Fibroblast of lung (primary cell): ENCODE data around the gene DCK. TPM values are rescaled to one million over a fixed set of nuclear protein-coding genes. Genes with fewer than 3 reads are reported as not detected.
"Not testable (repeated sequence)": the region's sequence is repeated elsewhere in the genome, so short reads cannot be mapped to it uniquely, and the experiment has no call there.

Source experiments
- DNase-seq, 2 donors: peaks; one replicate each; pipeline versions ENCODE4 v3.0.0 to v3.0.0-alpha.2; 2010; ENCODE audit warnings: low read depth in 2 of 2
- H2AFZ ChIP-seq: 2 replicates; pipeline ENCODE4 v1.5.1; 2012; ENCODE audit warnings: low read length, control low read depth, inconsistent platforms
- H3K27ac ChIP-seq: 2 replicates; pipeline ENCODE4 v1.5.1; 2011; ENCODE audit warnings: low read length, control low read depth; ENCODE audit not compliant: insufficient read depth
- H3K27me3 ChIP-seq: 2 replicates; pipeline ENCODE4 v1.5.1; 2011; ENCODE audit warnings: mild to moderate bottlenecking, low read length; ENCODE audit not compliant: control insufficient read depth, insufficient read depth
- H3K36me3 ChIP-seq: 2 replicates; pipeline ENCODE4 v1.5.1; 2011; ENCODE audit warnings: low read length; ENCODE audit not compliant: control insufficient read depth, insufficient read depth
- H3K4me1 ChIP-seq: 2 replicates; pipeline ENCODE4 v1.5.1; 2011; ENCODE audit warnings: low read length; ENCODE audit not compliant: control insufficient read depth, insufficient read depth; ENCODE audit errors: extremely low read depth
- H3K4me2 ChIP-seq: 2 replicates; pipeline ENCODE4 v1.5.1; 2011; ENCODE audit warnings: low read length, control low read depth; ENCODE audit not compliant: insufficient read depth; ENCODE audit errors: extremely low read depth
- H3K4me3 ChIP-seq, 4 experiments: fragments of 200-600 bp in 1 of 4; sonication (generic) in 1 of 4; replicated peaks in 1 of 4; 2 replicates each; pipeline ENCODE4 v1.5.1; 2011 to 2016; ENCODE audit warnings: low read length in 4 of 4, low read depth in 3 of 4, mild to moderate bottlenecking in 3 of 4, control low read depth in 2 of 4, inconsistent platforms in 1 of 4, mixed read lengths in 1 of 4; ENCODE audit not compliant: insufficient read depth in 1 of 4; ENCODE audit errors: control extremely low read depth in 1 of 4
- H3K79me2 ChIP-seq: 2 replicates; pipeline ENCODE4 v1.5.1; 2012; ENCODE audit warnings: mild to moderate bottlenecking, low read length, inconsistent platforms; ENCODE audit not compliant: control insufficient read depth, insufficient read depth
- H3K9ac ChIP-seq: 2 replicates; pipeline ENCODE4 v1.5.1; 2011; ENCODE audit warnings: mild to moderate bottlenecking, low read length, control low read depth; ENCODE audit not compliant: insufficient read depth
- H3K9me3 ChIP-seq: 2 replicates; pipeline ENCODE4 v1.5.1; 2012; ENCODE audit warnings: low read depth, low read length; ENCODE audit not compliant: control insufficient read depth, insufficient read depth
- H4K20me1 ChIP-seq: 2 replicates; pipeline ENCODE4 v1.5.1; 2011; ENCODE audit warnings: low read length; ENCODE audit not compliant: control insufficient read depth, insufficient read depth; ENCODE audit errors: extremely low read depth
- CTCF ChIP-seq, 2 donors: IDR thresholded peaks in 1 of 2; conservative IDR thresholded peaks in 1 of 2; 1 replicate in 1 of 2; 2 replicates in 1 of 2; pipeline ENCODE4 v1.5.1; 2011 to 2012; ENCODE audit warnings: low read length in 2 of 2, control low read depth in 1 of 2, inconsistent platforms in 1 of 2, low read depth in 1 of 2, mild to moderate bottlenecking in 1 of 2
- EZH2 ChIP-seq: IDR thresholded peaks from 2 replicates; pipeline ENCODE4 v1.5.1; 2012; ENCODE audit warnings: low read length, control low read depth, mild to moderate bottlenecking; ENCODE audit errors: missing control alignments
- polyA plus RNA-seq, 2 donors: library from polyadenylated mRNA; depleted of rRNA in 1 of 2; stranded (reverse) in 1 of 2; unstranded in 1 of 2; fragments of >200 nt; gene quantifications; 2 replicates each; pipeline ENCODE4 v1.2.1, GENCODE V29; 2011 to 2012; ENCODE audit warnings: missing spikeins in 1 of 2
- total RNA-seq: library from RNA; depleted of rRNA; stranded (reverse); fragments of >200 nt; gene quantifications from 2 replicates; pipeline ENCODE4 v1.2.1, GENCODE V29; 2014

The DCK gene
- total and polyA plus RNA-seq, 2 donors (not counting 1 experiment from before 2014, with no cell fraction given): 12.2 to 18.4 TPM

GRCh38 chr4:71026086-71026485 is 32.6 kb downstream of the DCK start:
- Histone ChIP-seq H3K9ac (no peak overlapping the region), H3K27ac (no peak overlapping the region), H2AFZ (no peak overlapping the region), H3K4me2 (no peak overlapping the region), H3K4me1 (no peaks in the 10 kb centered on the region), H3K36me3 (no peaks in the 10 kb centered on the region), H3K4me3 (no peak overlapping the region), H3K9me3 (no peaks in the 10 kb centered on the region), H3K79me2 (peaks cover 2% of the 10 kb centered on the region), H3K27me3 (no peaks in the 10 kb centered on the region), H4K20me1 (no peaks in the 10 kb centered on the region)
- peak; percentile 80 to 82 for DNase-seq
- TF ChIP-seq EZH2 (no peak), CTCF (conservative IDR thresholded peaks at IDR 0.05 in 1 of 2, IDR thresholded peaks at IDR 0.05 in 1 of 2; ENCODE audit: low read depth in 1 of 2, low read length in 2 of 2) (no peak)

GRCh38 chr4:71027611-71028010 is 34.2 kb downstream of the DCK start:
- no peaks in the 10 kb centered on the region for H4K20me1 ChIP-seq
- H3K4me2 ChIP-seq: no peak overlapping the region
- H3K4me3 ChIP-seq: no peak overlapping the region
- no peaks in the 10 kb centered on the region for H3K9me3 ChIP-seq
- H3K9ac ChIP-seq: no peak overlapping the region
- TF ChIP-seq CTCF (conservative IDR thresholded peaks at IDR 0.05 in 1 of 2, IDR thresholded peaks at IDR 0.05 in 1 of 2; ENCODE audit: low read depth in 1 of 2, low read length in 2 of 2) (no peak), EZH2 (no peak)
- no peak overlapping the region for H2AFZ ChIP-seq
- no peak overlapping the region for H3K27ac ChIP-seq
- no peaks in the 10 kb centered on the region for H3K4me1 ChIP-seq
- no peaks in the 10 kb centered on the region for H3K27me3 ChIP-seq
- DNase-seq: no peak
- H3K79me2 ChIP-seq: no peaks in the 10 kb centered on the region
- H3K36me3 ChIP-seq: no peaks in the 10 kb centered on the region

- no peak overlapping the region for H3K27ac ChIP-seq
- TF ChIP-seq EZH2 (no peak), CTCF (conservative IDR thresholded peaks at IDR 0.05 in 1 of 2, IDR thresholded peaks at IDR 0.05 in 1 of 2; ENCODE audit: low read depth in 1 of 2, low read length in 2 of 2) (no peak)
Measured at GRCh38 chr4:71029504-71029903, 36.1 kb downstream of the DCK start.

GRCh38 chr4:71032106-71032505 is 38.7 kb downstream of the DCK start:
- not testable (repeated sequence) for H2AFZ ChIP-seq, H3K27me3 ChIP-seq, H3K9ac ChIP-seq, H3K79me2 ChIP-seq, H3K9me3 ChIP-seq, H4K20me1 ChIP-seq, H3K4me1 ChIP-seq, H3K4me3 ChIP-seq, H3K36me3 ChIP-seq, H3K4me2 ChIP-seq
- peak in 1 of 2 donors; percentile 91 for DNase-seq
- H3K27ac ChIP-seq: peak overlapping the region; percentile 14

More at GRCh38 chr4:71029504-71029903, 36.1 kb downstream of the DCK start:
- Histone ChIP-seq H3K9me3 (no peaks in the 10 kb centered on the region), H3K27me3 (no peaks in the 10 kb centered on the region), H3K4me2 (no peak overlapping the region), H3K9ac (no peak overlapping the region), H3K36me3 (no peaks in the 10 kb centered on the region), H2AFZ (no peak overlapping the region), H3K4me3 (no peak overlapping the region), H4K20me1 (no peaks in the 10 kb centered on the region), H3K4me1 (no peaks in the 10 kb centered on the region), H3K79me2 (no peaks in the 10 kb centered on the region)
- DNase-seq: no peak
